ENCODE data around the gene NRCAM. TPM values are rescaled to one million over a fixed set of nuclear protein-coding genes. Genes with fewer than 3 reads are reported as not detected.

The NRCAM gene
- total RNA-seq, 1 donor from 2014 or later: 39.0 TPM

DNA sequence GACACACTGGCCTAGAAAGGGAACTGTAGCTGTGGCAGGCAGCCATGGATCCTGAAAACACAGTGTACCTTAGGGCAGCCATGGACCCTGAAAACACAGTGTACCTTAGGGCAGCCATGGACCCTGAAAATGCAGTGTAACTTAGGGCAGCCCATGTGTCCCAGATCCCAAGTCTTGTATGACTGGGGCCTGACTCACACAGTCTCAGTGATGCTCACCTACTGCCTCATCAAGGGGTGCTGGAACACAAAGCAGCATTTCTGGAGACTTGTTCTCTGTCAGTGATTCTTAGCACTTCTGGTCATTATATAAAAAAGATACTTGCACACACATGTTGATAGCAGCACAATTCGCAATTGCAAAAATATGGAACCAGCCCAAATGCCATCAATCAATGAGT, 255.9 kb downstream of the NRCAM start:
- DNase-seq (ENCODE audit: low read depth): no peak
- no peaks in the 10 kb centered on the region for H3K27me3 ChIP-seq (ENCODE audit: control insufficient read depth, insufficient read depth, low read length)
- H3K36me3 ChIP-seq (ENCODE audit: control insufficient read depth, insufficient read depth, low read length): no peaks in the 10 kb centered on the region
- TF ChIP-seq, protein P1, sequence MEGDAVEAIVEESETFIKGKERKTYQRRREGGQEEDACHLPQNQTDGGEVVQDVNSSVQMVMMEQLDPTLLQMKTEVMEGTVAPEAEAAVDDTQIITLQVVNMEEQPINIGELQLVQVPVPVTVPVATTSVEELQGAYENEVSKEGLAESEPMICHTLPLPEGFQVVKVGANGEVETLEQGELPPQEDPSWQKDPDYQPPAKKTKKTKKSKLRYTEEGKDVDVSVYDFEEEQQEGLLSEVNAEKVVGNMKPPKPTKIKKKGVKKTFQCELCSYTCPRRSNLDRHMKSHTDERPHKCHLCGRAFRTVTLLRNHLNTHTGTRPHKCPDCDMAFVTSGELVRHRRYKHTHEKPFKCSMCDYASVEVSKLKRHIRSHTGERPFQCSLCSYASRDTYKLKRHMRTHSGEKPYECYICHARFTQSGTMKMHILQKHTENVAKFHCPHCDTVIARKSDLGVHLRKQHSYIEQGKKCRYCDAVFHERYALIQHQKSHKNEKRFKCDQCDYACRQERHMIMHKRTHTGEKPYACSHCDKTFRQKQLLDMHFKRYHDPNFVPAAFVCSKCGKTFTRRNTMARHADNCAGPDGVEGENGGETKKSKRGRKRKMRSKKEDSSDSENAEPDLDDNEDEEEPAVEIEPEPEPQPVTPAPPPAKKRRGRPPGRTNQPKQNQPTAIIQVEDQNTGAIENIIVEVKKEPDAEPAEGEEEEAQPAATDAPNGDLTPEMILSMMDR (IDR thresholded peaks at IDR 0.05; ENCODE audit: insufficient read depth, low read length, poor library complexity, severe bottlenecking): no peak
- no peak overlapping the region for H3K4me3 ChIP-seq (ENCODE audit: low read depth, low read length)

DNA sequence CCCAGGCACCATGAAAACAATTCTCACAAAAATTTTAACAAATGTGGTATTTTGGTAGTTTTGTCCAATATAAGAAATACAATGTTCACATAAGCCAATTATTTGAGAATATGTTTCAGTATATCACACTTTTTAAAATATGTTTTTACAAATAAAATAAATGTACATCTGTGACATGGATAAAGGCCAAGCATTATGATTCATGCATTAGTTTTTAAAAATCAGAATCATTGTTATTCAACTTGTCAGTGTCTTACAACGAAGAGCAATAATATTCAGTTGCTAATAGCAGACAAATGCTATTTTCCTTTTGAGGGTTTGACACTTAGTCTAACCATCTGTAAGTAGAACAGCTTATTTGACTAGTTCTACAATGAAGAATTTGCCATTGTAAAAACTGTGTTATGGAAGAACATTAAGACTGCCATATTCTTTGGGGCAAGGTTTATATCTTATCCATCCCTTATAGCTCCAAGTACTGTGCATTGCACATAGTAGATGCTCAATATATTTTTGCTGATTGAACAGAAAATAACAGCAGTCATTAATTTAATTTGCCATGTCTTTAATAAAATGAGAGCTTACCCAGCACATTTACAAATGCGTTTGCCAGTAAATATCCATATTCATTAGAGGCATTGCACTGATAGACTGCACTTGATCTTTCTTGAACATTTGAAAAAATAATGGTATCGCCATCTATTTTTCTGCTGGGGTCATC, 258.7 kb downstream of the NRCAM start:
- H3K36me3 ChIP-seq (ENCODE audit: control insufficient read depth, insufficient read depth, low read length): no peaks in the 10 kb centered on the region
- TF ChIP-seq, protein P1 (IDR thresholded peaks at IDR 0.05; ENCODE audit: insufficient read depth, low read length, poor library complexity, severe bottlenecking): no peak
- no peak overlapping the region for H3K4me3 ChIP-seq (ENCODE audit: low read depth, low read length)
- DNase-seq (ENCODE audit: low read depth): no peak
- no peaks in the 10 kb centered on the region for H3K27me3 ChIP-seq (ENCODE audit: control insufficient read depth, insufficient read depth, low read length)

DNA sequence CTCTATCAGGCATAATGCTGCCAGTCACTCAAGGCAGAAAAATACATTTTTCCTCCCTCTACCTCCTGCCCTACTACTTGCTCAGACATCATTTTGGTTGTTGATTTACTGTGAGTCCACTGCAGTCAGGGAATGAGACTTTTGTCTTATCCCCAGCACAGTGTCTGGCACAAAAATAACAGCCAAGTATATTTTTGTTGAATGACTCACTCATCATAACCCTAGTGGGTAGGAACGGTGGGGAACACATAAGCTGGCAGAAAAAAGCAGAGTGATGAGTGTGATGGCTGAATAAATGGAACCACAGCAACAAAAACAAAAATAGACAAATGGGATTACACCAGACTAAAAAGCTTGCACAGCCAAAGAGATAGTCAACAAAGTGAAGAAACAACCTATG, 260.2 kb downstream of the NRCAM start:
- Histone ChIP-seq H3K4me3 (ENCODE audit: low read depth, low read length) (no peak overlapping the region), H3K36me3 (ENCODE audit: control insufficient read depth, insufficient read depth, low read length) (no peaks in the 10 kb centered on the region), H3K27me3 (ENCODE audit: control insufficient read depth, insufficient read depth, low read length) (no peaks in the 10 kb centered on the region)
- DNase-seq (ENCODE audit: low read depth): no peak
- TF ChIP-seq, protein P1 (IDR thresholded peaks at IDR 0.05; ENCODE audit: insufficient read depth, low read length, poor library complexity, severe bottlenecking): no peak

DNA sequence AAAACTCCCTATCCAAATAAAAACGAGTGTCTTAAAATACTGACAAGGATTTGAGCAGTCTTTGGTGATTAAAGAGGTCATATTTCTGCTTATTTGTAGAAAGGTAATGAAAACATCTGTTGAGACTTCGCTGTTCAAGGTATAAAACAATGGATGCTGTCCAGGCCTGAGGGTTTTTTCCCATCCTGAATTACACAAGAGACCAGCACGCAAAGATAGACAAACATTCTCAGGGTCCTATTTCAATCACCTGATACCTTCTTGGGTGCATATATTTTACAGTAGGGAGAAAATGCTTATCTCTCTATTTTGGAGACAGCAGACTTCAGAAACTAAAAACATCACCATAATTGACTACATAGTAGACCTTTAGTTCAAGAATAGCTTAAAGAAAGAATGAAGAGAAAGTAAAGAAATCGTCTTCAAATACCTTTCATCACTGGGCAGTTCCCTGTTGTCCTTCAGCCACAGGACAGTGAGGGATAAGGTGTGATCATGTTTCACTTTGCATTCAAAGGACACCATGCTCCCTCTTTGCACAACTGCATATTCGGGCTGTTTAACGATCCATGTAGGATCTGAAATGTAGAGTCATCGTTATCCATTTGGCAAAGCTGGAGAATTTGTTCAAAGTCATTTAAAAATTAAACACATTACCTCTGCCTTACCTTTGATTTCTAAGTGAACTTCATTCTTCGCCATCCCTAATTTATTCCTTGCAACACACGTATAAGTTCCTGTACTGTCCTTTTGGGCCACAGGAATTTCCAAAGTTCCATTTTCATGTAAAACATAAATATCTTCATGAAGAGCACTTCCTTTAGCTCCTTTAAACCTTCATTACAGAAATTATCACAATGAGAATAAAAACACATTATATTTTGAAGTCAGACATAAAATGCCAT, 262.4 kb downstream of the NRCAM start:
- H3K27me3 ChIP-seq (ENCODE audit: control insufficient read depth, insufficient read depth, low read length): no peaks in the 10 kb centered on the region
- no peak for DNase-seq (ENCODE audit: low read depth)
- H3K36me3 ChIP-seq (ENCODE audit: control insufficient read depth, insufficient read depth, low read length): no peaks in the 10 kb centered on the region
- TF ChIP-seq, protein P1 (IDR thresholded peaks at IDR 0.05; ENCODE audit: insufficient read depth, low read length, poor library complexity, severe bottlenecking): no peak
- H3K4me3 ChIP-seq (ENCODE audit: low read depth, low read length): no peak overlapping the region

DNA sequence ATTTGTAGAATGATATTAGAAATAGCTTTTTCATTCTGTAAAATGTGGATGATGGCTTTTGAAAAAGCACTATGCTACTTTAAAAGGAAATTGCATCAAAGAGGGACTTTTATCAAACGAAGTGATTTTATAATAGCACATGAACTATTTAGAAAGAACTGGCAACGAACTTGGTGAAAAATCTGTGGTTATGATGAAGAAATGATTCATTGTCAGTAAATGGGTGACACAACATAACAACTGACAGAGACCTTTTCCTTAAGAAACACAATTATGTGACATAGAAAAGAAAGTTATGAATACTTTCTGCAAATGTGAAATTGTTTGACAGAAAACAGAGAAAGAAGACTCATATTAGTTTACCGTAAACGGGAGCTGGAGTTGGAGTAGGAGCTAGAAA, 265.3 kb downstream of the NRCAM start:
- no peak overlapping the region for H3K4me3 ChIP-seq (ENCODE audit: low read depth, low read length)
- no peaks in the 10 kb centered on the region for H3K27me3 ChIP-seq (ENCODE audit: control insufficient read depth, insufficient read depth, low read length)
- no peak for DNase-seq (ENCODE audit: low read depth)
- H3K36me3 ChIP-seq (ENCODE audit: control insufficient read depth, insufficient read depth, low read length): peaks cover 1% of the 10 kb centered on the region
- TF ChIP-seq, protein P1 (IDR thresholded peaks at IDR 0.05; ENCODE audit: insufficient read depth, low read length, poor library complexity, severe bottlenecking): no peak

All from kidney epithelial cell (primary cell).